KMS-11 (cell line): ENCODE measurements around the gene ZBTB40.

Experiments used
- H2AFZ ChIP-seq: fragments of 200-600 bp; sonication (generic); 2 replicates; pipeline ENCODE4 v1.6.1; 2016; ENCODE audit warnings: antibody characterized with exemption, mixed run types, low read depth
- H3K27ac ChIP-seq: fragments of 200-600 bp; sonication (generic); 2 replicates; pipeline ENCODE4 v1.6.1; 2016; ENCODE audit warnings: mild to moderate bottlenecking, mixed run types
- H3K27me3 ChIP-seq: fragments of 200-600 bp; sonication (generic); 2 replicates; pipeline ENCODE4 v1.6.1; 2017; ENCODE audit warnings: mild to moderate bottlenecking, low read depth, mixed run types, moderate library complexity; ENCODE audit not compliant: insufficient read depth
- H3K36me3 ChIP-seq: fragments of 200-600 bp; sonication (generic); 2 replicates; pipeline ENCODE4 v1.6.1; 2017; ENCODE audit warnings: mild to moderate bottlenecking, mixed run types; ENCODE audit not compliant: insufficient read depth
- H3K4me1 ChIP-seq: fragments of 200-600 bp; sonication (generic); 2 replicates; pipeline ENCODE4 v1.6.1; 2016; ENCODE audit warnings: mild to moderate bottlenecking, low read depth, mixed run types; ENCODE audit not compliant: poor library complexity, severe bottlenecking
- H3K4me2 ChIP-seq: fragments of 200-600 bp; sonication (generic); 2 replicates; pipeline ENCODE4 v1.7.0; 2016; ENCODE audit warnings: mild to moderate bottlenecking, mixed run types
- H3K4me3 ChIP-seq: fragments of 200-600 bp; sonication (generic); IDR thresholded peaks from 2 replicates; pipeline ENCODE4 v1.6.1; 2017; ENCODE audit warnings: low read depth, low read length, mixed read lengths; ENCODE audit not compliant: insufficient read depth
- H3K79me2 ChIP-seq: fragments of 200-600 bp; sonication (generic); 2 replicates; pipeline ENCODE4 v1.6.1; 2016; ENCODE audit warnings: low read depth, mixed run types; ENCODE audit not compliant: insufficient read depth
- H3K9ac ChIP-seq: fragments of 200-600 bp; sonication (generic); 2 replicates; pipeline ENCODE4 v1.6.1; 2016; ENCODE audit warnings: mild to moderate bottlenecking, mixed run types
- H4K20me1 ChIP-seq: fragments of 200-600 bp; sonication (generic); 2 replicates; pipeline ENCODE4 v1.6.1; 2016; ENCODE audit warnings: mild to moderate bottlenecking, mixed run types; ENCODE audit not compliant: insufficient read depth
- TF ChIP-seq, protein P1 (sequence below): fragments of 200-600 bp; sonication (generic); conservative IDR thresholded peaks from 2 replicates; pipeline ENCODE4 v1.6.1; 2017; ENCODE audit warnings: low read depth, mild to moderate bottlenecking, antibody characterized with exemption, low read length, moderate library complexity, mixed read lengths

Gene ZBTB40

DNA sequence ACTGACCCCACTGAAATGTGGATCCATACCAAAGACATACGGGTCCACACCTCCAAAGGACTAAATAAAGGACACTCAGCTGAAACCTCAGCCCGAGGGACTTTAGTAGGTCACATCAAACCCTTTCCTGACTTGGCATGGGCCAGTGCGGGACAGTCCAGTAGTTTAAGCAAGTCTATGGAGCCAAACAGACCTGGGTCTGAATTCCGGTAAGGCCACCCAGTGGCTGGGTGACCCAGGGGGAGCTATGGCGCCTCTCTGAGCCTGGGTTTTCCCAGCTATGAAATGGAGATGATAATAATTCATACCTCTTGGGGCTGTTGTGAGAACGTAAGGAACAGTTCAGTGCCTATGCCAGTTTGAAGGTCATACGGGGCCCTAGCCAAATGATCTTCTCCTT lies 36.2 kb upstream of the ZBTB40 start:
- no peak overlapping the region for H3K9ac ChIP-seq

DNA sequence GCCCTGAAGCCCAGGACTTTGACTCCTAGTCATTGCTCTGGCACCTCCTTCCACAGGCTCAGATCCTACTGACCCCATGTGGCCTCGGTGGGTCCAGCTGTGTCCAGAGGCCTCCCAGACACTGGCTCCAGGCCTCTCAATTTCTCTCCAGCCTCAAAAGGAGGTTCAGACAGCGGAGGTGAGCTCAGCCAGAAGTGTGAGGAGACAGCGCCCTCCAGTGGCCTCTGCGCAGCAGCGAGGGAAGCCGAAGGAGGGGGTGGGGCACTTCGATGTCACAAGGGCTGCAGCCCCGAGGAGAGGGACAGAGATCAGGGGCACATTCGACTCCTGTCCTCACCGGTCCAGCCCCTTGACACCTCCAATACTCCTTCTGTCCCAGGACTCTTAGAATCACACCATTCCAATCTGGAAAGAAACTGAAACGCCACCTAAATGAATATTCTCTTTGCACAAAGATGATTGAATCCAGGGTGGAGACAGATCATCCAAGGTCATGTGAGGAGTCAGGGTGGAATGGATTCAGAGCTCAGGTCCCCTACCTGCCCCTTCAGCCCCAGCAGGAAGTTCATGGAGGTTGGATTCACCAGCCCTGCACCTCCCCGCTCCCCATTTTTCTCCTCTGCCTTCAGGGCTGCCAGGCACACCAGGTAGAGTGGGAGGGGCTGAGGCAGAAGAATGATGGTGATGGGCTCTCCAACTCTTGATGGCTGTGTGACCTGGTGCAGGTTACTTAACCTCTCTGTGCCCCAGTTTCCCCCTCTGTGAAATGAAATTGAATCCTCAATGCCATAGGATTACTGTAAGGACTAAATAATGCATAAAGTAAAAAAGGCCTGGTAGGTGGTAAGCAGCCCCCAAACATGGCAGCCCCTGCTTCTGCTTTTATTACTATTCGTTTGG lies 34.8 kb upstream of the ZBTB40 start:
- TF ChIP-seq, protein P1, sequence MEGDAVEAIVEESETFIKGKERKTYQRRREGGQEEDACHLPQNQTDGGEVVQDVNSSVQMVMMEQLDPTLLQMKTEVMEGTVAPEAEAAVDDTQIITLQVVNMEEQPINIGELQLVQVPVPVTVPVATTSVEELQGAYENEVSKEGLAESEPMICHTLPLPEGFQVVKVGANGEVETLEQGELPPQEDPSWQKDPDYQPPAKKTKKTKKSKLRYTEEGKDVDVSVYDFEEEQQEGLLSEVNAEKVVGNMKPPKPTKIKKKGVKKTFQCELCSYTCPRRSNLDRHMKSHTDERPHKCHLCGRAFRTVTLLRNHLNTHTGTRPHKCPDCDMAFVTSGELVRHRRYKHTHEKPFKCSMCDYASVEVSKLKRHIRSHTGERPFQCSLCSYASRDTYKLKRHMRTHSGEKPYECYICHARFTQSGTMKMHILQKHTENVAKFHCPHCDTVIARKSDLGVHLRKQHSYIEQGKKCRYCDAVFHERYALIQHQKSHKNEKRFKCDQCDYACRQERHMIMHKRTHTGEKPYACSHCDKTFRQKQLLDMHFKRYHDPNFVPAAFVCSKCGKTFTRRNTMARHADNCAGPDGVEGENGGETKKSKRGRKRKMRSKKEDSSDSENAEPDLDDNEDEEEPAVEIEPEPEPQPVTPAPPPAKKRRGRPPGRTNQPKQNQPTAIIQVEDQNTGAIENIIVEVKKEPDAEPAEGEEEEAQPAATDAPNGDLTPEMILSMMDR, result peak; percentile 94
- Histone ChIP-seq H3K27ac (no peak overlapping the region), H2AFZ (no peak overlapping the region; the same call in 1 of the 2 replicates)

More for the DNA sequence above, 36.2 kb upstream of the ZBTB40 start:
- H3K36me3 ChIP-seq, result no peaks in the 10 kb centered on the region
- TF ChIP-seq, protein P1, result no peak
- H4K20me1 ChIP-seq, result no peaks in the 10 kb centered on the region
- peaks cover 28% of the 10 kb centered on the region; the same call in 1 of the 2 replicates for H3K27me3 ChIP-seq
- no peaks in the 10 kb centered on the region for H3K79me2 ChIP-seq
- peaks cover 13% of the 10 kb centered on the region for H3K4me1 ChIP-seq
- no peak overlapping the region for H3K4me2 ChIP-seq
- H3K4me3 ChIP-seq, result no peak overlapping the region
- no peak overlapping the region for H2AFZ ChIP-seq
- H3K27ac ChIP-seq, result no peak overlapping the region

DNA sequence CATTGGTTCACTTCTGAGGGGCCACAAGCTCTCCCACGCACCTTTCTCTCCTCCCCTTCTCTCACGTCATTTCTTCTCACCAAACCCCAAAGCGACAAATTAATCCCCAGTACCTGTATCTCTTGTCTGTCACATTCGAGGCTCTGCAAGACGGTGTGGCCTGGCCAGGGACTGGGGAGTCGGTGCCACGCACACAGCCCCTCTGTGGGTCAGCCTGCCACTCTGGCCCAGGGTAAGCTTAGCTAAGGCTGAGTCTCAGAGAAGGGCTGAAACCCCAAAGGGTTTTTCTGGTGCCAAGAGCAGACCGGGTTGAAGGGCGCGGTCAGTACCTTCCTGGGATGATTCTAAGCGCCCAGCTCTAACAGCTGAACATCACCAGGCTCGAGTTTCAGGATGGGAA lies 34.2 kb upstream of the ZBTB40 start:
- Histone ChIP-seq H3K36me3 (no peaks in the 10 kb centered on the region), H3K4me2 (no peak overlapping the region), H4K20me1 (no peaks in the 10 kb centered on the region), H3K9ac (no peak overlapping the region), H2AFZ (no peak overlapping the region), H3K4me3 (no peak overlapping the region), H3K4me1 (peaks cover 13% of the 10 kb centered on the region), H3K27me3 (peaks cover 15% of the 10 kb centered on the region; the same call in 1 of the 2 replicates), H3K79me2 (no peaks in the 10 kb centered on the region), H3K27ac (no peak overlapping the region)
- TF ChIP-seq, protein P1, result no peak

More for the DNA sequence above, 34.8 kb upstream of the ZBTB40 start:
- Histone ChIP-seq H3K4me1 (peaks cover 13% of the 10 kb centered on the region), H3K9ac (no peak overlapping the region), H3K4me3 (no peak overlapping the region), H3K27me3 (peaks cover 21% of the 10 kb centered on the region; the same call in 1 of the 2 replicates), H3K36me3 (no peaks in the 10 kb centered on the region), H3K79me2 (no peaks in the 10 kb centered on the region), H3K4me2 (0 out of 2 replicates have a peak overlapping the region, but pooled peaks have one; percentile 4), H4K20me1 (no peaks in the 10 kb centered on the region)

DNA sequence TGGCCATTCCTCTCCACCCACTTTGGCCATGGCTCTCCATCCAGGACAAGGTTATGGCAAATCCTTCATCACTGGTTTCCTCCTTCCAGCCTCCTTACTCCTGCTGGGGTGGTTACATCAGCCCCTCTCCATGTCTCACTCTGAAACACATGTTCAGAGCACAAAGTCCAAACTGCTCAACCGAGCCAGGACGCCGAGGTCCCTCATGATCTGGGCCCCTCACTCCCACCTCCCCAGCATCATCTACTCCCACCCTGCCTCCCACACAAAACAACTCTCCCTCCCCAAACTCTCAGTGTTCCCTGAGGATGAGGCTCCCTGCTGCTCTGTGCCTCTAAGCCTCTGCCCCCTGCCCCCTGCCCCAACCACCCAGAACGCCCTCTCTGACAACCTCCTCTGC lies 33.3 kb upstream of the ZBTB40 start:
- H3K4me1 ChIP-seq, result peaks cover 13% of the 10 kb centered on the region

More for the DNA sequence above, 33.3 kb upstream of the ZBTB40 start:
- Histone ChIP-seq H4K20me1 (no peaks in the 10 kb centered on the region), H3K27ac (no peak overlapping the region), H3K9ac (no peak overlapping the region), H3K4me3 (no peak overlapping the region), H3K36me3 (no peaks in the 10 kb centered on the region), H2AFZ (no peak overlapping the region), H3K4me2 (no peak overlapping the region), H3K79me2 (no peaks in the 10 kb centered on the region), H3K27me3 (peaks cover 15% of the 10 kb centered on the region; the same call in 1 of the 2 replicates)
- TF ChIP-seq, protein P1, result no peak
